EL (cell line): Measurements from ENCODE around the gene GP2.

Experiments used
- DNase-seq: peaks from one replicate; pipeline ENCODE4 v3.0.0-alpha.2; 2016

The GP2 gene

GRCh38 chr16:20327444-20328041 lies at the start of gene GP2:
Gene GP2 (minus strand): TSS chr16:20327513. CDS start chr16:20326431, 1,082 bp downstream.
- no peak for DNase-seq

GRCh38 chr16:20372701-20373100 lies 45.4 kb upstream of the GP2 start:
- DNase-seq, result no peak

- DNase-seq, result no peak
Measured at GRCh38 chr16:20369452-20370054, 42.2 kb upstream of the GP2 start.

GRCh38 chr16:20364051-20364450 lies 36.7 kb upstream of the GP2 start:
- no peak for DNase-seq

- no peak for DNase-seq
Measured at GRCh38 chr16:20363191-20363590, 35.9 kb upstream of the GP2 start.

- no peak for DNase-seq
Measured at GRCh38 chr16:20359997-20360396, 32.7 kb upstream of the GP2 start.

GRCh38 chr16:20355114-20355782 lies 27.9 kb upstream of the GP2 start:
- DNase-seq, result no peak

GRCh38 chr16:20353379-20353778 lies 26.1 kb upstream of the GP2 start:
- DNase-seq, result no peak

- DNase-seq, result no peak
Measured at GRCh38 chr16:20352615-20353014, 25.3 kb upstream of the GP2 start, which contains the start of gene UMOD. Gene UMOD (minus strand): TSS chr16:20352715. CDS start chr16:20350737, 1,978 bp downstream.

GRCh38 chr16:20349615-20350014 lies 22.3 kb upstream of the GP2 start:
- no peak for DNase-seq

GRCh38 chr16:20348365-20349185 lies 21.3 kb upstream of the GP2 start:
- no peak for DNase-seq

GRCh38 chr16:20347666-20348364 lies 20.5 kb upstream of the GP2 start:
- no peak for DNase-seq

GRCh38 chr16:20344611-20345010 lies 17.3 kb upstream of the GP2 start:
- no peak for DNase-seq

- DNase-seq, result no peak
Measured at GRCh38 chr16:20339744-20340143, 12.4 kb upstream of the GP2 start.

- no peak for DNase-seq
Measured at GRCh38 chr16:20336955-20337354, 9.6 kb upstream of the GP2 start.

GRCh38 chr16:20334396-20334795 lies 7.1 kb upstream of the GP2 start:
- no peak for DNase-seq

GRCh38 chr16:20333120-20333519 lies 5.8 kb upstream of the GP2 start:
- no peak for DNase-seq

- DNase-seq, result no peak
Measured at GRCh38 chr16:20332411-20332810, 5.1 kb upstream of the GP2 start.

- no peak for DNase-seq
Measured at GRCh38 chr16:20331635-20332034, 4.3 kb upstream of the GP2 start.

GRCh38 chr16:20329392-20330138 lies 2.3 kb upstream of the GP2 start:
- no peak for DNase-seq

- DNase-seq, result no peak
Measured at GRCh38 chr16:20326321-20326720, 992 bp downstream of the GP2 start.

- DNase-seq, result no peak
Measured at GRCh38 chr16:20325005-20325404, 2.3 kb downstream of the GP2 start.
